Fibroblast of villous mesenchyme (primary cell): ENCODE data around the gene ITSN2. TPM values are rescaled to one million over a fixed set of nuclear protein-coding genes. Genes with fewer than 3 reads are reported as not detected.
"Not testable (repeated sequence)": the region's sequence is repeated elsewhere in the genome, so short reads cannot be mapped to it uniquely, and the experiment has no call there.

Experiments used
- DNase-seq: peaks from one replicate; pipeline ENCODE4 v3.0.0-alpha.2; 2010; ENCODE audit warnings: low read depth
- H3K4me3 ChIP-seq: 2 replicates; pipeline ENCODE4 v1.5.1; 2011; ENCODE audit warnings: low read depth, mild to moderate bottlenecking, low read length
- total RNA-seq: library from RNA; depleted of rRNA; stranded (reverse); fragments of >200 nt; gene quantifications from 2 replicates; pipeline ENCODE4 v1.2.3, GENCODE V29; 2012
- TF ChIP-seq, protein P1 (sequence below): IDR thresholded peaks from 2 replicates; pipeline ENCODE4 v1.5.1; 2012; ENCODE audit warnings: low read depth, mild to moderate bottlenecking, low read length; ENCODE audit not compliant: insufficient read depth

Gene ITSN2
- total RNA-seq, 1 donor: 35.8 TPM

- TF ChIP-seq, protein P1, sequence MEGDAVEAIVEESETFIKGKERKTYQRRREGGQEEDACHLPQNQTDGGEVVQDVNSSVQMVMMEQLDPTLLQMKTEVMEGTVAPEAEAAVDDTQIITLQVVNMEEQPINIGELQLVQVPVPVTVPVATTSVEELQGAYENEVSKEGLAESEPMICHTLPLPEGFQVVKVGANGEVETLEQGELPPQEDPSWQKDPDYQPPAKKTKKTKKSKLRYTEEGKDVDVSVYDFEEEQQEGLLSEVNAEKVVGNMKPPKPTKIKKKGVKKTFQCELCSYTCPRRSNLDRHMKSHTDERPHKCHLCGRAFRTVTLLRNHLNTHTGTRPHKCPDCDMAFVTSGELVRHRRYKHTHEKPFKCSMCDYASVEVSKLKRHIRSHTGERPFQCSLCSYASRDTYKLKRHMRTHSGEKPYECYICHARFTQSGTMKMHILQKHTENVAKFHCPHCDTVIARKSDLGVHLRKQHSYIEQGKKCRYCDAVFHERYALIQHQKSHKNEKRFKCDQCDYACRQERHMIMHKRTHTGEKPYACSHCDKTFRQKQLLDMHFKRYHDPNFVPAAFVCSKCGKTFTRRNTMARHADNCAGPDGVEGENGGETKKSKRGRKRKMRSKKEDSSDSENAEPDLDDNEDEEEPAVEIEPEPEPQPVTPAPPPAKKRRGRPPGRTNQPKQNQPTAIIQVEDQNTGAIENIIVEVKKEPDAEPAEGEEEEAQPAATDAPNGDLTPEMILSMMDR: no peak
- H3K4me3 ChIP-seq: no peak overlapping the region
- no peak for DNase-seq
Observed at GRCh38 chr2:24204505-24204904, 155.8 kb downstream of the ITSN2 start.

DNA sequence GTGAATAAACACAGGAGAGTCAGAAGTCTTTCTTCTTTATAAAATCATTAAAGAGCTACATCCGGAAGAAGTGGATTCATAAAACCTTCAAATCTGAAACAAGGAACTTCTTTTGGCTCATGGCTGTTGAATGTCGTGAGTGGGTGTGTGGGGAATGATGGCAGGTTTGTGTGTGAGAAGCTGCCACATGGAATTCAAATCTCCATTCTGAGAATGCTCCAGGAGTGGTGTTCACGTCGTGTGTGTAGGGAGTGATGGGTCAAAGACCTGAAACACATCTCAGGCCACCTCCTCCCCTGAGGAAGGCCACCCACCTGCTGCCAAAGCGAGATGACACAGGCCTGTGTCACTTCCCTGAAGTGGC, 156.6 kb downstream of the ITSN2 start:
- no peak for DNase-seq
- H3K4me3 ChIP-seq: no peak overlapping the region
- TF ChIP-seq, protein P1: no peak

DNA sequence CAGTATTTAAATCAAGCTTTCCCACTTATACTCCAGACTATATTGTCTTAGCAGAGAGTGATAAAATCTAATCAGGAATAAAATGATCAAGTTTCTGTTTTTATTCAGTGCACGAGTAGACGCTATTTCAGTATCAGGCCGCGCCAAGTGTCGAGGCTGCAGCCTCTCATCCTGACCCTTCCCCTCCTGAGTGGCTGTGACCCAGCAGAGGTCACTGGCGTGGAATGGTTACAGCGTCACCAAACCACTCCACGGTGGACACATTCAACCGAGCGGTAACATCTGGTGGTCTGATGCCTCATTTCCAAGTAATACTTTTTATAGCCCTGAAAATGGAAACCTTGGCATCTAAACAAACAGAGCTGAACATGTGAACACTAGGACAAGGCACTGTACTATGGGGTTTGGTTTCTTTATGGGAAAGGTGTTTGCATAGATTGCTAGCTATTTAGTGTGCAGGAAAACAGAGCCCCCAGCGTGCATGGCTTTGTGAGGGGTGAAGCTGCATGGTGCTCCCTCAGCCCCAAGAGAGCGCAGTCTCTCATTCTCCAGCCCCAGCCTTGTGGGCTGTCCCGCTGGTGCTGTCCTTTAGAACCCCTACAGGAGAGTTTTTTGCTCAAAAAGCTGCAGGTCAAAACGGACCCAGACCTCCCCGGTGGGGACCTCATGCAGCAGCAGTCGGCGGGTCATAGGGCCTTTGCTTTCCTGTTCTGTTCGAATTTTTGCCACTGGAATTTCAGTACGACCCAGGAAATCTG, 157.1 kb downstream of the ITSN2 start:
- H3K4me3 ChIP-seq: no peak overlapping the region
- TF ChIP-seq, protein P1: no peak
- DNase-seq: peak; percentile 21

- TF ChIP-seq, protein P1: no peak
- H3K4me3 ChIP-seq: no peak overlapping the region
- DNase-seq: no peak
Observed at GRCh38 chr2:24200799-24201198, 159.5 kb downstream of the ITSN2 start.

- TF ChIP-seq, protein P1: no peak
- no peak overlapping the region for H3K4me3 ChIP-seq
- no peak for DNase-seq
Observed at GRCh38 chr2:24199968-24200590, 160.3 kb downstream of the ITSN2 start.

DNA sequence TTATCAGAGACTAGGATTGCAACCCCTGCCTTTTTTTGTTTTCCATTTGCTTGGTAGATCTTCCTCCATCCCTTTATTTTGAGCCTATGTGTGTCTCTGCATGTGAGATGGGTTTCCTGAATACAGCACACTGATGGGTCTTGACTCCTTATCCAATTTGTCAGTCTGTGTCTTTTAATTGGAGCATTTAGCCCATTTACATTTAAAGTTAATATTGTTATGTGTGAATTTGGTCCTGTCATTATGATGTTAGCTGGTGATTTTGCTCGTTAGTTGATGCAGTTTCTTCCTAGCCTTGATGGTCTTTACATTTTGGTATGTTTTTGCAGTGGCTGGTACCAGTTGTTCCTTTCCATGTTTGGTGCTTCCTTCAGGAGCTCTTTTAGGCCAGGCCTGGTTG, 163.1 kb downstream of the ITSN2 start:
- DNase-seq, H3K4me3 ChIP-seq: not testable (repeated sequence)

- no peak overlapping the region for H3K4me3 ChIP-seq
- no peak for DNase-seq
- TF ChIP-seq, protein P1: no peak
Observed at GRCh38 chr2:24191848-24192247, 168.5 kb downstream of the ITSN2 start.
